HPDE6-E6E7 (cell line): ENCODE measurements around the gene LCLAT1.
"Not testable (repeated sequence)": the region's sequence is repeated elsewhere in the genome, so short reads cannot be mapped to it uniquely, and the experiment has no call there.

Source experiments
- DNase-seq: peaks from one replicate; pipeline ENCODE4 v3.0.0; 2011; ENCODE audit warnings: missing footprints; ENCODE audit errors: extremely low spot score

The LCLAT1 gene

DNA sequence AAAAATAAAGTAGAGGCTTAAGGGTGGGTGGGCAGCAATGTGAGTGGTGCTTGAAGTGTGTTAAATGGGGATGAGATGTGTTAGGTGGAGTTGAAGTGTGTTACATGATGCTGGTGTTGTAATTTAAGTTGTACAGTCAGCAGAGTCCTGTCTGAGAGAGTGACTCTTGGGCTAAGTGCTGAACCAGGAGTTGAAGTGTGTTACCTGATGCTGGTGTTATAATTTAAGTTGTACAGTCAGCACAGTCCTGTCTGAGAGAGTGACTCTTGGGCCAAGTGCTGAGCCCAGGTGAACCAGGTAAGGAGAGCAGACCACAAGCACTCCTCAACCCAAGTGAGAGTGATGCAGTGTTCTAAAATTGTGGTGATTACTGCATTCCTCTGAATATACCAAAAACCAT lies 40.6 kb downstream of the LCLAT1 start:
- no peak for DNase-seq

DNA sequence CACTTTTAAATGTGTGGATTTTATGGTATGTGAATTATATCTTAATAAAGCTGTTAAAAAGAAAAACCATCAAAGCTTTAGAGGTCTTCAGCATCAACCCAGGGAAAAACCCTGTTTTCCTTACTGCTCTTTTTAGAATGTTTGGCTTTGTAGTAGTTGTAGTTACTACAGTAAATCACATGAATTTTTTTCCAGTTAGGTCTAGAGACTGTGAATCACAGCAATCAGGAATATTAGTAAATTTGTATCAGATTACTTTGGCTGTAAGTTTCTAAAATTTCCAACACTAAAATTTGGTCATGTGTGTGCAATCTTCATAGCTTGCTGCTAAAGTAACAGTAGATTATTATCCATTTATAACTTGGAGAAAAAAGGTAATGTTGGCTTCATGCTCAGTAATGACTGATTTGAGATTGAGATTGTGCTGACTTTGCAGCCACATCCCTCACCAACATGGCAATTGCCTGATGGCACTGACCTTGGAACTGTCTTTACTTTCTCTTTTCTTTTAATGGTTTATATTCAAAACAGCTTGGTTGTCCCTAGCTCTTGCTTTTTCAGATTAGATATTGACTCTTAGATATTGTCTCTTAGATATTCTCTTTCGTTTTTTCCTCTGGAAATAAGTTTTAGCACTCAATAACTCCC lies 41.1 kb downstream of the LCLAT1 start:
- DNase-seq = no peak

GRCh38 chr2:30491225-30491624 lies 44.2 kb downstream of the LCLAT1 start:
- no peak for DNase-seq

DNA sequence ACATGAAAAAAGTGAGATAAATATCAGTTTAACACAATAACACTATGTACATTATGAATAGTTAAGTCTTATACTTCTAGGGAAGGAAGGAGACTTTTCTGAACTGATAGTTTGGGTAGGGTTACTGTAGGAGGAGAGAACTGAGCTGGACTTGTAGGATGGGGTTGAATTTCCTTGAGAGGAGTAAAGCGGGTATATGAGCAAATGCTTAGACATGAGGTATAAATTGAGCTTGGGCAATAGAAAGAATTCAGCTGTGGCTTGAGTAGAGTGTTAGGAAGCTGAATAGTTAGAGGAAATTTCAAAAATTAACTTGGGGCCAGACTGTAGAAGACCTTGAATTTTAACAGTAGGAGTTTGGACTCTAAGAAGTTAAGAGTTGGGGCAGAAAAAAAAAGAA lies 45.1 kb downstream of the LCLAT1 start:
- no peak for DNase-seq

DNA sequence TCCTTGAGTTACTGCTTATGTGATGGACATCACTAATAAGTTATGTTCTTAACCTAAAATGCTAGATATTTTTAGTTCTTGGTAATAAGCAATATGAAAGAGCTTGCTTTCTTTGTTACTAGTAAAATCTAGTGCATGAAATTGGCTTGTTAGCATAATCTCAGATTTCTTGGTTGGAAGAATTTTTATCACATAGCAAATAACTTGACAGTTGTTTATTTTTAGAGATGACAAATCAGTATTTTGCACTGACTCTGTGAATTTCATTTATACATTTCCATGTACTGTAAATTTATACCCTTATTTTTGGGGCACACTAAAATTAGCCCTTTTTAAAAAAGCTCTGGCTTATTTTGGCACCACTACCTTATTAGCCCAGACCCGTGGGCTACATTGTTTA lies 45.6 kb downstream of the LCLAT1 start:
- DNase-seq = no peak

DNA sequence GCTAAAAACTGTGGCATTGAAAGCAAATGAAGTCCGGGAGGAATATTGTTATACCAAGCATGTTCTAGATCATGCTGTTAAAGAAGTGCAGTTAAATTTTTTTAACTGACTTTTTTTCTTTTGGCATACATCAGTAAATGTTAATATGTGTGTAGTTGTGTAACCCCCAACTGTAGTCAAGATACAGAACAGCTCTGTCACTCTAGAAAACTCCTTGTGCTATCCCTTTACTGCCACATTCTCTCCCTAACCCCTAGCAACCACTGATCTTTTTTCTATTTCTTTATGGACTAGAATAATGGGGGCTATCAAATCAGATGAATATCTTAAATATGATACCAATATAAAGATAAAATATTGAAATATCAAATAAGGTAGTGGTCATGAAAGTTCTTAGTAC lies 46.4 kb downstream of the LCLAT1 start:
- no peak for DNase-seq

DNA sequence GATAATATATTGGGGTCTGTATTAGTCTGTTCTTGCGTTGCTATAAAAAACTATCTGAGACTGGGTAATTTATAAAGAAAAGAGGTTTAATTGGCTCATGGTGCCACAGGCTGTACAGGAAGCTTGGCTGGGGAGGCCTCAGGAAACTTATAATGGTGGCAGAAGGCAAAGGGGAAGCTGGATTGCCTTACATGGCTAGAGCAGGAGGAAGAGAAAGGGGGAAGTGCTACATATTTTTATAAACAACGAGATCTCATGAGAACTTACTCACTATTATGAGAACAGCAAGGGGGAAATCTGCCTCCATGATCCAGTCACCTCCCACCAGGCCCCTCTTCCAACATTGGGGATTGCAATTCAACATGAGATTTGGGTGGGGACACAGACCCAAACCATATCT lies 48.9 kb downstream of the LCLAT1 start:
- DNase-seq = not testable (repeated sequence)

GRCh38 chr2:30499681-30500080 lies 52.6 kb downstream of the LCLAT1 start:
- no peak for DNase-seq

GRCh38 chr2:30500699-30501098 lies 53.7 kb downstream of the LCLAT1 start:
- DNase-seq = no peak

DNA sequence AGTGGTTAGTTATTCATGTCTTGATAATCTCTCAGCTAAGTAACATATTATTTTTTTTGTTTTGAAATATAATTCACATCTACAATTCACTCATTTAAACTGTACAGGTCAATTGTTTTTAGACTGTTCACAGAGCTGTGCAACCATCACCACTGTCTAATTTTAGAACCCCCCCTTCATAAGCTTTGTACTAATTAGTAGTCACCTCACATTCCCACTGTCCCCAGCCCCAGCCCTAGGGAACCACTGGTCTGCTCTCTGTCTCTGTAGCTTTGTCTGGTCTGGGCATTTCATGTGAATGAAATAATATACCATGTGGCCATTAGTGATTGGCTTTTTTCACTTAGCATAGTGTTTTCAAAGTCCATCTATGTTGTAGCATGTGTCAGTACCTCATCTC lies 55.3 kb downstream of the LCLAT1 start:
- no peak for DNase-seq

- DNase-seq = no peak
These were observed 56.1 kb downstream of the LCLAT1 start for GRCh38 chr2:30503007-30503694.

DNA sequence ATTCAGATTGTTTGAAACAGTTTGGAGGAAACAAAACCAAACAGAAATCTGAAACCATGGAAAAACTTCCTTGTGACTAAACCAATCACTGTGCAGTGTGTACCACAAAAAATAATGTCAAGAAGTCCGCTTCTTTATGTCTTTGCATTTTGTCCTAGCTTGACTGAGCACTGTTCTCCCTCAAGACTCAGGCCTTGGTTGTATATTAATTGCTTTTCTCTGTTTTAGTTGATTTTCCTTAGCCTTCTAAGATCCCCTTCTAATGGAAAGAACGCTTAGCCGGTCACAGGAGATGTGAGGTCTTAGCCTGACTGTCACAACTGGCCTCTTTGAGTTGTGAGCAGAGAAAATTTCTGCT lies 56.6 kb downstream of the LCLAT1 start:
- DNase-seq = no peak

- no peak for DNase-seq
These were observed 57.7 kb downstream of the LCLAT1 start for GRCh38 chr2:30504731-30505130.

- DNase-seq = no peak
These were observed 58.6 kb downstream of the LCLAT1 start for GRCh38 chr2:30505500-30506180.

GRCh38 chr2:30507460-30507859 lies 60.4 kb downstream of the LCLAT1 start:
- DNase-seq = not testable (repeated sequence)

- DNase-seq = no peak
These were observed 62.7 kb downstream of the LCLAT1 start for GRCh38 chr2:30509716-30510115.

DNA sequence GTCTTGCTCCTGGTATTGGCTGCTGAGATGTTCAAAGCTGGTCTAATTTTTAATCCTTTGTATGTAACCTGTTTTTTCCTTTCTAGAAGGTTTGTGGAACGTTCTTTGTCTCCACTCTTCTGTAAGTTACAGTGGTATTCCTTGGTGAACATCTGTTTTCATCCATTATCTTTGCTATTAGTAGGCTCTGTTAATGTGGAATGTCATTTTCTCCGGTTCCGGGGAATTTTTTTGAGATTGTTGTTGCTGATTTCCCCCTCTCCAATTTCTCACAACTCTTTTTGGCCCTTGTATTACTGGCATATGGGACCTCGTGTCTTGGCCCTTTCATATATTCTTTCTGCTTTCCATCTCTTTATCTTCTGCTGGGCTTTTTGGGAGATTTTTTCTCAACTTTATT lies 63.4 kb downstream of the LCLAT1 start:
- no peak for DNase-seq

- no peak for DNase-seq
These were observed 64.4 kb downstream of the LCLAT1 start for GRCh38 chr2:30511122-30512083.

DNA sequence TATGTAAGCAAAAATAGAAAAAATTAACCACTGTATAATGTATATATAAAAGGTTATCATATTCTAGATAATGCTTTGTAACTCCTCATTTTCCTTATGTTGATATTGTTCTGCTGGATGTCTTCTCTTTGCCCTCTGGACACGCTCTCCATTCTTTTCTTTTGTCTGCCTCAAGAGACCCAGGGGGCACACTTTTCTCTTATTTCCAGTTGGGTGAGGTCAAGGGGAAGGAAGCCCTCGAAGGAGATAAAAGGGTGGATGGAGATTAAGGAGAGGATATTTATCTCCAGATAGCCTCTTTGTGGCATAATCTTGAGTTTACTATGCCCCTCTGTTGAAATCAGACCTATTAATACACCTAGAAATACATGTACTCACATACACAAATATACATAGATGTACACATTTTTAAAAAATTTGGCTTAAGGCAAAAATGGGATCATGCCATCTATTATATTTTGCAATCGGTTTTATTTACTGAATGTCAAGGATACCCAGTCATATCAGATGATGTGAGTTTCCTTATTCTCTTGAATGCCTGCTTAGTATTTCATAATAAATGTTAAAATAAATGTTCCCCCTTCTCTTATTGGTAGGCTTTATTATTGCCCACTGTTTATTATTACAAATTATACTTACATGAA lies 65.3 kb downstream of the LCLAT1 start:
- DNase-seq = no peak

- DNase-seq = not testable (repeated sequence)
These were observed 66.6 kb downstream of the LCLAT1 start for GRCh38 chr2:30513649-30514048.

- DNase-seq = no peak
These were observed 67.2 kb downstream of the LCLAT1 start for GRCh38 chr2:30514134-30514847.
